ENCODE results near the gene FAM120A.

- TF ChIP-seq ZBTB17 (CRISPR knock-in tag; IDR thresholded peaks at IDR 0.05) = no peak
- no peak for TF ChIP-seq POLR2A (conservative IDR thresholded peaks at IDR 0.05)
- no peak for TF ChIP-seq HLTF (IDR thresholded peaks at IDR 0.05)
- TF ChIP-seq ZBTB49 (CRISPR knock-in tag; IDR thresholded peaks at IDR 0.05; ENCODE audit: borderline replicate concordance) = no peak
- no peak for TF ChIP-seq MXI1 (IDR thresholded peaks at IDR 0.05; ENCODE audit: low read depth, low read length)
- TF ChIP-seq MAZ (CRISPR knock-in tag; conservative IDR thresholded peaks at IDR 0.05 in 1 of 2, IDR thresholded peaks at IDR 0.05 in 1 of 2) = no peak
- TF ChIP-seq HEY1 (CRISPR knock-in tag; IDR thresholded peaks at IDR 0.05; ENCODE audit: borderline replicate concordance) = no peak
- no peak for TF ChIP-seq TCF7L2 (IDR thresholded peaks at IDR 0.05; ENCODE audit: low read depth, low read length)
- no peak for TF ChIP-seq GABPB2 (CRISPR knock-in tag; conservative IDR thresholded peaks at IDR 0.05)
These were observed 14.4 kb downstream of the FAM120A start for GRCh38 chr9:93465855-93466254.
